ENCODE results near the gene EPS8L2.

Gene EPS8L2

DNA sequence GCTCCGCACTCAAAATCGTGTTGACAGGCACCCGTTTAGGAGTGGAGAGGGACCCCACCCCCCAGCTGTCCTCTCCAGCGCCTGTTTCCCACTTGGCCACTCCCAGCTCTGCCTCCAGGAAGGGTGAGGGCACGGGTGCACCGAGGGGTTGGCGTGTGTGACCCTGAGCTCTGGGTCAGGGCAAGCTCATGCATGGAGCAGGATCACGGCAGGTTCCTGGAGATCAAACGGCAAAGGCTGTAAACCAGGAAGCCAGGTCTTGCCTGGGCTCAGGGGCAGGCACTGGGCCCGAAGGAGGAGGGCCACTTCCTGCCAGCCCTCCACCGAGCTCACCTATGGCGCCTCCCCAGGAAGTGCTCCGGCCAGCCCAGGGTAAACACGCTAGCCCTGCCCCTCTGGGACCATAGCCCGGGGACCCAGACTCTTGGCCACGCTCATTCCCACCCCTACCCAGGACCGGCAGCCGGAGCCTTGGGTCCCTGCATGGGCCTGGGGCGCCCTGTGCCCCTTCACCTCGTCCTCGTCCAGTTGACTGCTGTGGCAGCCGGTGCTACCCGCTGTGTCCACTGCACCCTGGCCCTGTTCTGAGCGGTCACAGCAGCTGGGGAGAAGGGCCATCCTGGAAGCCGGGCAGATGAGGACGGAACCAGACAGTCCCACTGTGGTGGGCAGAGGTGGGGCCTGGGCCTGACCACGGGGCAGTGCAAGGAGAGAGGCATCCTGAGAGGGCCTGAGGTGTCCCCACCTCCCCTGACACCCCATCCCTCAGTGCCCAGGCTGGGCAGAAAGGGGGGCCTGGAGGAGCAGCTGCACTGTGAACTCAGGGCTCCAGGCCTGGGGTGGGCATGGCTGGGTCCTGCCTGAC is 1.0 kb upstream of the EPS8L2 start:
- peak; percentile 44 for DNase-seq

DNA sequence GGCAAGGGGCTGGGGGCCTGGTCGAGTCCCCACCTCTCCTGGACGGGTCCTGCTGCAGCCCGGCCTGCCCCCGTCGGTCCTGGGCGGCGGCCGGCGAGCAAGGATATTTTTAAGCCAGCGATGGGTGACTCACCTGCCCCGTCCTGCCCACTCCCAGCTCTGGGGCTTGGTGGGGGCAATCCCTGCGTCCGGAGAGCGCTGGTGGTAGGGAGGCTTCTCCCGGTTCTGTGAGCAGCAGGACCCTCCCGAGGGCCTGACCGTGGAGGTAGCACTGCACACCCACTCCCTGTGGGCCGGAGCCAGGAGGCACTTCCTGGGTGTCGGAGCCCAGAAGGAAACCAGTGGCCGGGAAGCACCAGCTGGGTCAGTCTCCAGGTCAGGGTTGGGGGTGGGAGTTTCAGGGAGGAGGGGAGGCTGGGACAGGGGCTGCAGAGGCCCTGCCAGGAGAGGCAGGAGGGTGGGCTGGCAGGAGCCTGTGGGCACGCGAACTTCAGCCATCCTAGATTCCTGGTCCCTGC is 467 bp downstream of the EPS8L2 start:
- no peak for DNase-seq

DNA sequence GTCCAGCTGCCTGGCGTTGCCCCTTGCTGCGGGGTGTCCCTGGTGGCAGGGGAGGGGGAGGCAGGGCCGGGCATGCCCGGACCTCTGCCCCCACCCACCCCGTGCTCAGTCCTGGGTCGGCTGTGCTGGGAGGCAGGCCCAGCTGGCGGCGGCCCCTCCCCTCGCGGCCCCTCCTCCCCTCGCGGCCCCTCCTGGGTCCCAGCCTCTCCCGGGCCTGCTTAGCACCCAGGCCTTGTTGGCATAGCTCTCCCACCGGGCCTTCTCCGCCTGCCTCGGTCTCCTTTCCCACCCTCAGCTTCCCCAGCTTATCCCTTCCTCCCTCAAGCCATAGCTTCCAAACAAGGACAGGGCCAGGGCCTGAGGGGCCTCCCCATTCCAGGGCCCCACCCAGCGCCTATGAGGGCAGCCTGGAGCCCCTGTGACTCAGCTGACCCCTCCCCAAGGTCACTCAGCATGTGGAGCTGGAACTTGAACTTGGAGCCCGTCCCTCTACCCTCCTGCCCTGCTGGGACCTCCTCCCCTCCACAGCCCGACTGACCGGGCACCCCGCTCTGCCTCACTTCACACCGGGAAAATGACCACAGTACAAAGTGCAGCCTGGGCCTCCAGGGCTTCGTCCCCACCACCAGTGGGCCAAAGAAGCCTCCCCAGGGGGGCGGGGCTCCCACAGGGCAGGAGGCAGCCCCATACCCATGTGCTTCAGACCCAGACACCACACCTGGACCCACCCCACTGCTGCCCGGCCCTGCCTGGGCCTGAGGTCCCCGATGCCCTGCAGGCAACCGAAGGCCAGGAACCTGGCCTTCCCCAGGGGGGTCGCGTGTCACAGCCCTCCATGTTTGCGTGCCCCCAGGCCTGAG is 1.2 kb downstream of the EPS8L2 start:
- DNase-seq = no peak

DNA sequence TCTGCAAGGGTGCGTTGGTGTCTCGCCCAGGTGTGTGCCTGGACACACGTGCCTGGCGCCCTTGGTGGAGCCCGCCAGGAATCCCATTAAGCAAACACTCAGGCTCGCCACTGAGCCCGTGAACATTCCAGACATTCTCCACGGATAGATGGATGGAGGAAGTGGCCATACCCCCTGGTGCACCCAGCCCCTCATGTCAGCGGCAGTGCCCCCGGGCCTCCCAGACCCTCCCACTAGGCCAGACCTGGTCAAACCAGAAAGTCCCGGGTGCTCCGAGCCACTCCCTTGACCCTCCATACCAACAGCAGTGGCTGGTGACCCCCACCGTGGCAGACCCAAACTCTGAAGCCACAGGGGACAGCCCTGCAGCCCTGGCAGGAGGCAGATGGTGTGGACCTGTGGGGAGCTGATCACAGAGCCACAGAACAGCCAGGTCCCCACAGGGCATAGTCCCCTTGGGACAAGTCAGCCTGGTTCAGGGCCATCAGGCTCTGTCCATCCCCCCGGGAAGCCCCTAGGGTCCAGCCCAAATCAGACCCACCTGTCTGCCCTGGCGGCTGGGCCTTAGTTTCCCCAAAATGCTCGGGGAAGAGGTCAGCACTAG is 1.9 kb downstream of the EPS8L2 start:
- DNase-seq = no peak

DNA sequence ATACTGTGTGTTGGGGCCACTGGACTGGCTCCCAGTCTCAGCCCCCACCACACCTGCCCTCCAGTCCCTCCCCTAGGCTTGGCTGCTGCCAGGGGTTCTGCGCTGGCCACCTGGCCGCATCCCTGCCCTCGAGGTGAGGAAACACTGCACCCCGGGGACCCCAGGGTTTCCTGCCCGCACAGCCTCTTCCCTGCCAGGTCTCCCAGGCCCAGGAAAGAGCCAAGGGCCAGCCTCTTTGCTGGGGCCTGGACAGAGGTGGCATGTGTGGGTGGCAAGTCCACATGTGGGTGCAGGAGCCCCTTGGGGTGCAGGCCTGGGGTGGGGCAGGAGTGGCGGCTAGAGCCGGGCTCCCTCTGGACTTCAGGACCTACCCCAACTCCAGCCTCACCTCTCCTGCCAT is 2.5 kb downstream of the EPS8L2 start:
- DNase-seq = no peak

DNA sequence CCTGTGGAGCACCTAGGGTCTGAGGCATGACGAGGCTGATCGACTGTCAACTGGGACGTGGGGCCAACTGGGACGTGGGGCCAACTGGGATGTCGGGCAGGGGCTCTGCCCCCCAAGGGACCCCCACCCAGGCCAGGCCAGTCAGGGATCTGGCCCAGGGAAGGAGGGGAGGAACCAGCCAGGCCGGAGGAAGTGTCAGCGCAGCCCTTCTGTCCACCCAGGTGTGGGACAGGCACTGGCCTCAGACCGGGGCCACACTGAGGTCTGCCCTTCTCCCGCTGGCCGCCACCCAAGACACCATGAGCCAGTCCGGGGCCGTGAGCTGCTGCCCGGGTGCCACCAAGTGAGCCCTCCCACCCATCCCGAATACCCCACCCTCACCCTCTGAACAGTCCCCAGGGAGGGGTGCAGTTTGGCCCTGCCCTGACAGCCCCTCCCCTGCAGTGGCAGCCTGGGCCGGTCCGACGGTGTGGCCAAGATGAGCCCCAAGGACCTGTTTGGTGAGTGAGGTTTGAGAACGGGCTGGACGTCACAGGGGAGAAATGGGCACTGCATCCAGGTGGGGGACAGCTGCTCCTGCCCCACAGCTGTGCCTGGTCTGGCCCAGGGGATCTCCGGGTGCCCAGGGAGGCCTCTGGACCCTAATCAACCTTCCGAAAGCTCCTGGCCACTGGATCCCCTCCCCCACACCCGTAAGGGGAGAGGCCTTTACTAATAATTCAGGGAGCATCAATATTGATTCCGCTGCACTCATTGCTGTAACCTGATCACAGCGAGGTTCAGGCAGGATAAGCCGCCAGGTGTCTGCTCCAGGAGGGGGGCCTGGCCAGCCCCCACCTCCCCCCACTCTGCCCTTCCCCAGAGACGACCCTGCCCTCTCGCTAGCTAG is 3.3 kb downstream of the EPS8L2 start:
- DNase-seq = no peak

DNA sequence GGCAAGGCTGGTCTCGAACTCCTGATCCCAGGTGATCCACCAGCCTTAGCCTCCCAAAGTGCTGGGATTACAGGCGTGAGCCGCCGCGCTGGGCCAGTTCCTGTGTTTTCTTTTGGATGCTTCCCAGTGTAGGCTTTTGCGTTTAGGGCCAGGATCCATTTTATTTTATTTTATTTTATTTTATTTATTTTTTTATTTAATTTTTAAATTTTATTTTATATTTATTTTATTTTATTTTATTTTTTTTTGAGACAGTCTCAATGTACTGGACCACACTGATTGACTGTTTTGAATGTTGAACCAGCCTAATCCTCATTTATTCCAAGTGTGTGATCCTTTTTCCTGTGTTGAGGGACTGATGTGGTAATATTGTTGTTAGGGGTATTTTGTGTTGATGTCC is 8.4 kb downstream of the EPS8L2 start:
- no peak for DNase-seq

DNA sequence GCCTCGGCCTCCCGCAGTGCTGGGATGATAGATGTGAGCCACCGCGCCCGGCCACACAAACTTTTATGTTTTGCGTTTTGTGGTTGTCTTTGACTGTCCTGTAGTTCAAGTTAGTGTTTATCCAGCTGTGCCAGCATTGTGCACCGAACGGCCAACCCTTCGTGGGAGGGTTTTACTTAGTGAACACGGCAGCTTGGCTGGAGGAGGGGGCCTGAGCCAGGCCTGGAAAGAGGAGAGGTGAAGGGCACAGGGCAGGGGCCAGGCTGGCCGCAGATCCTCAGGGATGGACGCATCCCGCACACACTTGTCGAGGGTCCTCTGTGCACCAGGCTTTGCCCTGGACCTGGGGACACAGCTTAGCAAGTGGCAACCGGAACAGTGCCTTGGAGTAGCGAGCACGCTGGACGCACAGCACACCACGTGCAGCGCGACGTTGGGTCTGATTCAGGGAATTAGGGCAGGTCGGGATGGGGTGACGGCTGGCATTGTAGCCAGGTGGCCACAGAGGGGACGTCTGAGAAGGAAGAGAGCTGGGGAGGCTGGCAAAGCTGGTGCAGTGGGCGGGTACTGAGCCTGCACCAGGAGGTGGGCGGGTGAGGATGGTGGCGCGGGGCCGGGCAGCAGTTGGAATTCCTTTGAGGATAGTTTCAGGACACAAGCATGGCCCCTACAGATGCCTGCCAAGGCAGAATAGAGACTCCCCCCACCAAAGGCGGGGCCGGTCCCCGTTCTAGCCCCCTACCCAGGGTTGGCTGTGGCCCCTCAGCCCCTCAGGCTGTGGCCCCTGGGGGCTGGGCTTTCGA is 13.4 kb downstream of the EPS8L2 start:
- no peak for DNase-seq

DNA sequence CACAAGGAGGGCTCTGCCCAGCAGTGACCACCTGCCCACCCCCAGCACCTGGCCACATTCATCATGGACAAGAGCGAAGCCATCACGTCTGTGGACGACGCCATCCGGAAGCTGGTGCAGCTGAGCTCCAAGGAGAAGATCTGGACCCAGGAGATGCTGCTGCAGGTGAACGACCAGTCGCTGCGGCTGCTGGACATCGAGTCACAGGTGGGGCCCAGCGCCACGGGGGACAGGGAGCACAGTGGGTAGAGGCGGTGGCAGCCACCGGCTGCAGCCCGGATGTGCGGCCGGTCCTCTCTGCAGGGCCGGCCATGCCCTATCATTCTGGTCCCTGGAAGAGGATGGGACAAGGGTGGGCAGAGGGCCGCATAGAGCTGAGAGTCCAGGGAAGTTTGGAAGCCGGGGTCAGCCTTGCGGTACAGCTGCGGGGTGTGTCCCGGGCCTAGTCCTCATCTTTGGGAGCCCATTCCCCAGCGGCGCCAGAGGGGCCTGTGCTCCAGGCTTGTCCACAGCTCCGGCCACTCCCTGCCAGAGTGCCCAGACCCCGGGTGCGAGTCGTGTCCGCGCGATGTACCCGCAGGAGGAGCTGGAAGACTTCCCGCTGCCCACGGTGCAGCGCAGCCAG is 14.1 kb downstream of the EPS8L2 start:
- DNase-seq = no peak

DNA sequence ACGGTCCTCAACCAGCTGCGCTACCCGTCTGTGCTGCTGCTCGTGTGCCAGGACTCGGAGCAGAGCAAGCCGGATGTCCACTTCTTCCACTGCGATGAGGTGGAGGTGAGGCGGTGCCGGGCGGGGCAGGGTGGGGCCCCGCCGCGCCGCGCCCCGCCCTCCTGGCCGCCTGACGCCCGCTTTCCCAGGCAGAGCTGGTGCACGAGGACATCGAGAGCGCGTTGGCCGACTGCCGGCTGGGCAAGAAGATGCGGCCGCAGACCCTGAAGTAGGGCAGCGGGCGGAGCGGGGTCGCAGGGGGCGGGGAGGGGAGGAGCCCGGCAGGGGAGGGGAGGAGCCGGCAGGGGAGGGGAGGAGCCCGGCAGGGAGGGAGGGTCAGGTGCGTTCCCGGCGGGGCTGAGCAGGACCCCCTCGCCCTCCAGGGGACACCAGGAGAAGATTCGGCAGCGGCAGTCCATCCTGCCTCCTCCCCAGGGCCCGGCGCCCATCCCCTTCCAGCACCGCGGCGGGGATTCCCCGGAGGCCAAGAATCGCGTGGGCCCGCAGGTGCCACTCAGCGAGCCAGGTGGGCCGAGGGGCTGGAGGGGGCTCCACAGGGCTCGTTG is 14.7 kb downstream of the EPS8L2 start:
- DNase-seq = no peak

DNA sequence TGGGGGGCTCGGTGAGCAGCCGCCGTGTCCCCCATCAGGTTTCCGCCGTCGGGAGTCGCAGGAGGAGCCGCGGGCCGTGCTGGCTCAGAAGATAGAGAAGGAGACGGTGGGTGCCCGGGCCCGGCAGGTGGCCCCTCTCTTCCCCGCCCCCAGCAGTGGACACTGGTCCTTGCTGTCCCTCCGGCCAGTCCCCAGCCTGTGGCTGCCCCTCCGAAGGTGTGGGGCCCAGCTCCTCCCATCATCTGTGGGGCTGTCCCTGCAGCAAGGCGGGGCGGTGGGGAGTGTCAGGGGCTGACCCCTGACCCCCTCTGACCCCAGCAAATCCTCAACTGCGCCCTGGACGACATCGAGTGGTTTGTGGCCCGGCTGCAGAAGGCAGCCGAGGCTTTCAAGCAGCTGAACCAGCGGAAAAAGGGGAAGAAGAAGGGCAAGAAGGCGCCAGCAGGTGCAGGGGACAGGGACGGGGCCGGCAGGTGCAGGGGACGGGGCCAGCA is 15.3 kb downstream of the EPS8L2 start:
- DNase-seq = no peak

DNA sequence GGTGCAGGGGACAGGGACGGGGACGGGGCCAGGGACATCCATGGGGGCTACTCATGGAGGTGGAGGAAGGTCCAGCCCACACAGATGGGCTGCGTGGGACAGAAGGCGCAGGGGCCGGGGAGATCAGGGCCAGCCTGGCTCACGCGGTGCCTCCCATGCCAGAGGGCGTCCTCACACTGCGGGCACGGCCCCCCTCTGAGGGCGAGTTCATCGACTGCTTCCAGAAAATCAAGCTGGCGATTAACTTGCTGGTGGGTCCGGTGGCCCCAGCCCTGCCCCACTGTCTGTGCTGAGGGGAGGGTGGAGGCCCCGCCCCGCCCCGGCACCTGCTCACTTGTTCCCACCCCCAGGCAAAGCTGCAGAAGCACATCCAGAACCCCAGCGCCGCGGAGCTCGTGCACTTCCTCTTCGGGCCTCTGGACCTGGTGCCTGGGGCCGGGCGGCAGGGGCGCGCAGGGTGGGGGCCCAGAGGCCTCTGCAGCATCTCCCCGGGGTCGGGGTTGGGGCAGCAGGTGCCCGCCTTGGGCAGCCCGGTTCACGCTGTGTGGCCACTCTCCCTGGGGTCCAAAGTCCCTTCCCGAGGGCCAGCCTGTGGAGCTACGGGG is 15.8 kb downstream of the EPS8L2 start:
- DNase-seq = no peak

DNA sequence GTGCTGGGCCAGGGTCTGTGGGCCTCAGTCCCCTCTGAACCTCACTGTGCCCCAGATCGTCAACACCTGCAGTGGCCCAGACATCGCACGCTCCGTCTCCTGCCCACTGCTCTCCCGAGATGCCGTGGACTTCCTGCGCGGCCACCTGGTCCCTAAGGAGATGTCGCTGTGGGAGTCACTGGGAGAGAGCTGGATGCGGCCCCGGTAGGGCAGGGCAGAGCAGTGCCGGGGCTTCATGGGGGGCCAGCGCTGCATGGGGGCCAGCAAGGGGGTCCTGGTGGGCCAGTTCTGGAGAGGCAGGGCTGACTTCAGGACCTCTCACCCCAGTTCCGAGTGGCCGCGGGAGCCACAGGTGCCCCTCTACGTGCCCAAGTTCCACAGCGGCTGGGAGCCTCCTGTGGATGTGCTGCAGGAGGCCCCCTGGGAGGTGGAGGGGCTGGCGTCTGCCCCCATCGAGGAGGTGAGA is 16.3 kb downstream of the EPS8L2 start:
- DNase-seq = no peak

DNA sequence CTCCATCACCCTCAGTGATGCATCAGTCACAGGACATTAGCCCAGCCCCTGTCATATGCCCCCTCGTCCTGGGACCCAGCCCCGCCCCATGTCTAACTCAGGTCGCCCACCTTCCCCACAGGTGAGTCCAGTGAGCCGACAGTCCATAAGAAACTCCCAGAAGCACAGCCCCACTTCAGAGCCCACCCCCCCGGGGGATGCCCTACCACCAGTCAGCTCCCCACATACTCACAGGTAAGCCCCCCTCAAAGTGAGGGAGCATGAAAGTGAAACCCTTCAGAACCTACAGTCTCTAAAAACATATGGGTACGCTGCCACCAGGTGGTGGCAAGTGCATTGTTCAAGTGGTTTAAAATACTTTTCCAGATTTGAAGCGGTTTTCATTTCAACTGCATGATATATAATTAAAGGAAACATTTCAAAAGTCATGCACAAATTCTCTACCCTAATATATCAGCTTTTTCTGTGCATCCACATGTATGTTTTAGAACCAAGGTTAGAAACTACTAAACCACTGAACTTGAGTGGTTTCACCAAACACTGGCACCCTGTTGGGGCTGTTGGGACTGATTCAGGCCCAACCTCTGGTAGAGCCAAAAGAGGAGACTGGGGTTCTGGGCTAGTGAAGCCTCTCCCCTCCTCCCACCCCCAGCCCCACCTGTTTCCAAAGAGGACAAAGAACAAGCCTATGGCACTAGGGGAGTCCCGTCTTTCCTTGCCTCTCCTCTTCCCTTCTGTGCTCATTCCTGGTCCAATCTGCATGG is 17.3 kb downstream of the EPS8L2 start:
- no peak for DNase-seq

DNA sequence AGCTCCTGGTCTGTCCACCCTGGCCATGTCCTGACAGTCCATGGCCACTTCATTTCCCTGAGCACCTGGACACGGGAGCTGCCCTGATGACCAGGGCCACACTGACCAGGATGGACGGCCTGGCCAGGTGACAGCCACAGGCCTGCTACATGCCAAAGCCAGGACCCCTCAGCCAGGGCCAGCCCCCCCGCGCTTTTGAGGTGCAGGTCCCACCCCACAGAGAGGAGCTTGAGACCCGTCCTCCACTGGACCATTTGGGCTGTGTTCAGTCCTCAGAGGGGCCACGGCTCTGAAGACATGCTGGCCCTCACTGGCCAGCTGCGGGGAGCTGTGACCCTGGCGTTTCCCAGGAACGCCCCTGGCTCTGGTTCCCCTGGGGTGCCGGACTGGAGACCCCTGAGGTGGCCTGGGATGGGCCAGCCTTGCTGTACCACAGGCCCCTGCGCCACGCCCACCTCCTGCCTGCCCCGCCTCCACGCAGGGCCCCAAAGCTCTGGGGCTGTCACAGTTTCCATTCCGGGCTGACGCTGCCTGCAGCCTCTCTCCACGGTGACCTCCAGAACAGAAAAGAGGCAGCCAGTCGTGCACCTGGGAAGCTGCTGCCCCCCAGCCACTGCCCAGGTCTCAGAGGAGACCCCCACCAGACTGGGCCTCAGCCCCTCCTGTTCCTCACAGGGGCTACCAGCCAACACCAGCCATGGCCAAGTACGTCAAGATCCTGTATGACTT is 18.2 kb downstream of the EPS8L2 start:
- no peak for DNase-seq

DNA sequence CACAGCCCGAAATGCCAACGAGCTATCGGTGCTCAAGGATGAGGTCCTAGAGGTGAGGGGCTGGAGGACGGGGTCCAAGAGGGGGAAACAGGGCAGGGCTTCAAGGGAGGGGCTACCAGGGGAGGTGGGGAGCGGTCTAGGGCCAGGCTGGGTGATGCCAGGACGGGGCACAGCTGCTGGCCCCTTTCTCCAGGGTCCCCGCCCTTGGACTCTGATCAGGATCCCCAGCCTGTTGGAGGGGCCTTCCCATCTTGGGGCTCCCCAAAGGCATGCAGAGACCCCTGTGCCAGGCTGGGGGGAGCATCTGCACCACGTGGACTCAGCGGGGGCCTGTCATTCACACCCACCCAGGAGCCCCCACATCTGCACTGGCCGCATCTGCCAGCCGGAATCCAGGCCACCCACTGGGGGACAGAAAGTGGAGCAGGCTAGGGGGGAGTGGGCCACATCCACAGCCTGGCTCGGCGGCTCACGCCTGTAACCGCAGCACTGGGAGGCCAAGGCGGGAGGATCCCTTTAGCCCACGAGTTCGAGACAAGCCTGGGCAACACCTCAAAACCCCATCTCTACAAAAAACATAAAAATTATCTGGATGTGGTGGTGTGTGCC is 18.9 kb downstream of the EPS8L2 start:
- no peak for DNase-seq

DNA sequence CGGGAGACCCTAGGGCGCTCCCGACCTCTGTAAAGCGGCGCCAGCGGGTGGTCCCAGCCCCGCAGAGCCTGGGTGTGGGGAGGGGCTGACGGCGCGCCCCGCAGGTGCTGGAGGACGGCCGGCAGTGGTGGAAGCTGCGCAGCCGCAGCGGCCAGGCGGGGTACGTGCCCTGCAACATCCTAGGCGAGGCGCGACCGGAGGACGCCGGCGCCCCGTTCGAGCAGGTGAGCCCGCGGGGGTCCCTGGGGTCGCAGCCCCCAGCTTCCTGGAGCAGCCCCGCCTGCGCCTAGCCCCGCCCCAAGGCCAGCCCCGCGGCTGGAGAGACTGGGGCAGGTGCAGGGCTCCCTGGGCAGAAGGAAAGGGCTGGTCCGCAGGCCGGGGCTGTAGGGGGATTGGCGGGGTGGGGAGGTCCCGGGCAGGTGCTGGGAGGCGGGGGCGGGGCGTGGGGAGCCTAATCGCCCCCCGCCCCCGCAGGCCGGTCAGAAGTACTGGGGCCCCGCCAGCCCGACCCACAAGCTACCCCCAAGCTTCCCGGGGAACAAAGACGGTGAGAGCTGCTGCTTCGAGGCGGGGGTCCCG is 19.7 kb downstream of the EPS8L2 start:
- DNase-seq = no peak
